Pons (tissue), 1 donor: ENCODE data around the gene MBNL1.

ENCODE experiments used
- DNase-seq: peaks from one replicate; pipeline ENCODE4 v3.0.0-alpha.2; 2016; ENCODE audit warnings: low spot score

Gene MBNL1

DNA sequence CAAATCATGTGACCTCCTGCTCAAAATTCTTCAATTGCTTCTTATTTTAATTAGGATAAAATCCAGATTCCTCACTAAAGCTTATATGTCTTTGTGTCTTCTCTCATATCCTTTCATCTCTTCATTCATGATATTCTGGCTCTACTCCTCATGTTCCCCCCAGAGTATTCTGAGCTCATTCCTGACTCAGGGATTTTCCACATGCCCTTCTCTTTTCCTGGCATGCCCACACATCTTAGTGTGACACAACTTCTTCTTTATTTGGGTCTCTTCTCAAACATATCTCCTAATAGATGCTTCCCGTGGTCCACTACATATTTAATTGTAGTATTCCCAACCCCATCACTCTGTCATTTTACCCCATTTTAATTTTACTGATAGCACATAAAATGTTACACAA is 15.2 kb upstream of the MBNL1 start:
- no peak for DNase-seq

DNA sequence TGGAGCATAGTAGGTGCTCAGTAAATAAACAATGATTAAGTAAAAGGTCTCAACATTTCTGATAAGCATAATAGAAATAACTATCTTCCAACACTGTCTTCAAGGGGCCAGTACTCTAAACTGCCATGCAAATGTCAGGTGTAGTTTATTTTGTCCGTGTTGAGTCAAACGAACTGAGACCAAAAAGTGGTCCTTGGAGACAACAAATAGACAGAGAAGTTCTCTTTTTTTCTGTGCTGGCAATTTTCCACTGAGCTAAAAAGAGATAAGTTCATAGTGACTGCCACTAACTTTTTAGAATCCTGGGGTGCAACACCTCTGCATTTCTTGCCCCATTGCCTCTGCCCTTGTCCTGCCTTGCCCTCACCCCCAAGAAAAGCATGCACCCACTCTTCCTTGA is 14.7 kb upstream of the MBNL1 start:
- DNase-seq: peak; percentile 25

DNA sequence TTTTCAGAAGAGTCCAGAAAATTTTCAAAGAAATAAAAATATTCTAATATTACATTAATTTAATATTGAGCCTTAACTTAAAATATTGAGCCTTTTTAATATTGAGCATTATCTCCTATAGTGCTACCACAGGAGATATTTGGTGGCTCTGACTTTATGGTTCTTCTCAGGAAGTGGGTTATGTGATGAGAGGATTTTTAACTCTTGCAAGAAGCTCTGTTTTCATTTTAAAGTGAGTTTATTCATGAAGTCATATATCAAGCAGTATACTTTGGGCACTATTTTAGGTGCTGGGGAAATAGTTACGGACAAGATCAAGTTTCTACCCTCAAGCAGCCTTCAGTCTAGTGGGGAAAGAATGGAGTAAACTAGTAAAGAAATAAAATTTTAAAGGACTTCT is 13.4 kb upstream of the MBNL1 start:
- DNase-seq: no peak

DNA sequence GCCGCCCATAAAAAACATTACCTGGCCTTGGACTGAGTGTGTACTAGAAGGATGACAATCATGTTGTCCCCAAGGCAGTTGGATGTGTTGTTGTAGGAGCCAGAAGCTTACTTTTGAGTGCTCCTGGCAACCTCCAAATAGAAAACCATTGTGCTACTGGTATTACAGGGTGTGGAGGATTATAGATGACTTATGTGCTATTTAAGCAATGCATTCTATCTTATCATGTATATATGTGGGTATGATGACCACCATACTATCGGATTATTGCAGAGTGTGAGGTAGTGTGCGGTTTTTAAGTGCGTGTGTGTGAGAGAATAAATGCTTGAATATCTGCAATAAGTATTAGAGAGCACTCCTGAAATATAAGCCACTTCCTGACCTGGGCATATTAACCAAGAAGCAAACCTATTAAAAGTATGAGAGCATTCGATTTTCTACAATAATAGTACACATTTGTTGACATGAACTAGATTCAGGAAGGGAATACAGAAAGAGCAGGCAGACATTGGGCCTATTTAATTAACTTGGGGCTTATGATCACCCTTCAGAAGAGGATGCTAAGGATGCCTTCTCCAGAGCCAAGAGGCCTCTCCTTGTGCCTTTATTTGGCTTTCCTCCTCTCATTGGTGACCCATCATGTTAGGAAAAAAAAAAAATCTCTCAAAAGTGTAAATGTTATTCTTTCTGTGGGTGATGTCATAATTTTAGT is 11.7 kb upstream of the MBNL1 start:
- no peak for DNase-seq

DNA sequence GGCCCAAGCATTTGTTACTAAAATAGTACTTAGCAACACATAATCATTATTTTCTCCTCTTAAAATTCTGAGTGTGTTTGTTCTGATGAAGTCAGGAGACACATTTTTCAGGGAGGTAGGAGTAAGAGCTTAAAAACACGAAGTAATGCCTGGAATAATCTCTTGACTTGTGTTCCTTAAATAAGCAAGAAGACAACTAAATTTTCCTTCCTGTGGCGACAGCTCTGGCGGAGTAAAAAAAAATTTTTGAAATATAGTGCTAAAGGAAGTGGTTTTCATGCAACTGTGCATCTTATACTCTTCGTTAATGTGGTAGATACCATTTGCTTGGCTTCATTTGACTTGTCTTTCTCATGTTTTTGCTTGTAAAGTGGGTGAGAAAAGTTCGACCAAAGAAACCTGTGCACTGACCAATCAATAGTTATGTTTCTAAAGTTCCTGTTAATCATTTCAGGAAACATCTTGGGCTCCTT is 11.1 kb upstream of the MBNL1 start:
- DNase-seq: no peak

DNA sequence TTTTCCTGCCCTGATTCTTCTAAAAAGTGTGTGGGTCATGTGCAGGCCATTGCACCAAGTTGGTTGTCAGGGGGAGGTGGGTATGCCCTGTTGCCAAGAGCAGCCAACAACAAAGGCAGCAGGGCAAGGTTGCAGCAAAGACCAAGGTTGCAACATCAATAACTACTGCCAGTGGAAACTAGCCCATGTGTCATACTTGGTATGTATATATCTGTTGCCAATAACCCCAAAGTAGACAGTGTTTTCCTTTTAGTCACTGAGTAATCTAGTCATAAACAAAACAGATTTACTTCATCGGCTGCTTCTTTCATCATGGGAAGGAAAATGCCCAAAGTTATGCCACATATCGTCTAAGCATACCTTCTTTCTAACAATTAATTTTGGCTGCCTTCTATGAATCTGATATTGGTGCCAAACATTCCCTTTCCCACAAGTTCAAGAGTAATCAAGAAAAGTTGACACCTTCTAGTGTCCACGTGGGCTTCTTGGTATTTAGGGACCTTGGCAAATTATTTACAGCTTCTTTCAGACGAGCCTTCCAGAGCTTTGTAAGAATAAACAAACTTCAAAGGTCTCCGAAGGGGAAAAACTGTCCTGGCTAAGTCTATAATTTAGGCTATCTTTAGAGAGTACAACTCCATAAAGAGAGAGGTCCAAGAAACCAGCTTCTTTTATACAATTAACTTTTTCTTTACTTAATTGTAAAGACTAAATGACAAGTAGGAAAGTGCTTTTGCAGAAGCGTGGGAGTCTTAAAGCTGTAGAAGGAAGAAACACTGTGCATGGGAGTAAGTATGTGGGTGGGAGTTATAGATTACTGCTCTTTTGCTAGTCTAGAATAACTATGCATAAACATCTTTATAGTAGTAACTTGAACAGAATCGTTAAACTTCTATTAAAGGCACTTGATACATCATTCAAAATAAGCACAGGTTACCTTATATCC is 10.0 kb upstream of the MBNL1 start:
- DNase-seq: no peak

DNA sequence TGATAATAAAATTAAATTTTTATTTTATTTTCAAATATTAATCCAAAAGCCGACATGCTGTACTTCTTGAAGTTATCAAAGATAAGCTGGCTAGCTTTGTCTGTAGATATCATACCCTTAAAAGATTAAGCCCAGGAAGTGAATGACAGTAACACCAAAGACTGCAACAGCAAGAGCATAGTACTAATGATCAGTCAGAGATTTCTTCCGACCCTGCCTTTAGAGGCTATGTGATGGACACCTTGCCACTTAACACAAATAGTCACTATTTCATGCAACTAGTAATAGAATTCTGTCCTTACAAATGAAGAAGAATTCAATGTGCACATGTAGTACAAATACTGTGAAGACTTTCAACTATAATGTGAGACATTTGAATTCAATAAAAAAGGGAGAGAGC is 9.3 kb upstream of the MBNL1 start:
- no peak for DNase-seq

DNA sequence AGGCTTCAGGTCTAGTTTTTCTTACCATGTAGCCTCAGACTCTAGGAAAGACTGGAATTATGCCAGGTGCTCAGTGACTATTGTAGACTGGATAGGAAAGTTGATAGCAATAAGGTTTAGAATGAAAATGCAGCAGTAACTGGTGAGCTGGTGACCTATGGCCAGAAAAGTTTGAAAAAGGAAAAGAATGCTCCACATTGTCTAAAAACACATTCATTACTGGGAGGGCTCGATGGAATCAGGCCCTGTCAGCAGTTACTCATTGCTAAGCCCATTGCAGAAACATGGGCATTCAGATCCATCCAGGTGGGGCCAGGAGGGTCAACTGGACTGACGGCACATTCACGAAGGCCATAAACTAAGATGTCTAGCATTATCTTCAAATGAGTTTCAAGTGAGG is 8.7 kb upstream of the MBNL1 start:
- no peak for DNase-seq

DNA sequence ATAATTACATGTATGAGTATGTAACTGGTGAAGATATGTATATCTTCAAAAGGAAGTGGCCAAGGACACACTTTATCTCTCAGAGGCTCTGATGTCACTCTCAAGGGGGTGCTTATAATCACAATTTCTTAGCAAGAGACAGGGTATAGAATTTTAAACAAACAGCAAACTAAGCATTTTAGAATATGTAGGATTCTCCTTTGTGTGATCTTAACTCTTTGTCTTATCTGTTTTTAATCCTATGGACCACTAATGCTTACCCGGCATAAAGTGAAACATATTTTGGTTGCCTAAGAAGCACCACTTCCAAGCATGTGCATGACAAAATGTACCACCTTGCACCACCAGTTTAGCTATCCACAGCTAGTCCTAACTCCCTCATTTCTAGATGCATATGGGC is 8.2 kb upstream of the MBNL1 start:
- DNase-seq: no peak

DNA sequence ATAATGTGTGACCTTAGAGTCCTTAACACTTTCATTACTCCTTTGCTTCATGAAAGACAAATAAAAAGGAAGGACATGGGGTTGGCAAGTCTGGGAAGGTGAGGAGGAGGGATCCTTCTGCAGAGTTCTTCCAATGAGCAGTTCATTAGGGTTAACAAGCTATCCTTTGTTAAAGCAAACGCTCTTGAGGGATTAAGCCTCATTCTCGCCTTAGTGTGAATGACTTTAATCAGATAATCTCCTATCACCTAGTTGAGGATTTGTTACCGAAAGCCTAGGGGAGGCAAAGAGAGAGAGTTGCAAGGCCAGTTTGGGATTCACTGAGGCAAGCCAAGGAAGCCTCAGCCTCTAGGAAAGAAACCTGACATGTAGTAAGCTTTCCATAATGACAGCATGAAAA is 7.4 kb upstream of the MBNL1 start:
- no peak for DNase-seq

DNA sequence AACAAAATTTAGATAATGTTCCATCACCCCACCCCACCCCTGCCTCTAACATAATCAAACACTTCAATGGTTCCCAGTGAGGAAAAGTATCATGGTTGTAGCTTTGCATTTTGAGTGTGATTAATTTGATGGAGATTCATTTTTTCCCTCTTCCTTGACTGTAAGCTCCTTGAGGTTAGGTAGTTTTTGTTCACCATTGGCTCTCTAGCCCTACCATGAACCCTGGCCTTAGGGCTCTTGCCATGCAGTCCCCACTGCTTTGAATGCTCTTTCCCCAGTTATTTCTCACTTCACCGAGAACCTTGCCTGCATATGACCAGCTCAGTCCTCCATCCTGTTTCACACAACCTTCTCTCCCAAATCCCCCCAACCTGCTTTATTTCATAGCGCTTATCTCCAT is 5.0 kb upstream of the MBNL1 start:
- no peak for DNase-seq

DNA sequence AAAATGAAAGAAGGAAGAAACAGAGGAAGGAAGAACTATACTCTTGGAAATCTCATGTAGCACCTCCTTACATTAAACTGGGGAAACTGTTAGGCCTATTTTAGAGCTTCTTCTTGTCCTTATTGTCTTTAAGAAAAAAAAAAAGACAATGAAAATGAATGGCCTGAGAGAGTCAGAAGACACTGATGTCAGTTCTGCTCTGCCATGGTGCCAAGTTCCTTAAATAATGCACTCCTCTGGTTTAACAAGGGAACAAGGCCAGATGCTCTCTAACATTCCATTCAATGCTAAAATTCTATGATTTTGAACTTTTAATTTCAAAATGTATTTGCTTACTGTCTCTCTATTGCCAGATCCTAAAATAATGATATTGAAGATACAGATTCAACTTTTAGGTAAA is 4.4 kb upstream of the MBNL1 start:
- peak; percentile 64 for DNase-seq

DNA sequence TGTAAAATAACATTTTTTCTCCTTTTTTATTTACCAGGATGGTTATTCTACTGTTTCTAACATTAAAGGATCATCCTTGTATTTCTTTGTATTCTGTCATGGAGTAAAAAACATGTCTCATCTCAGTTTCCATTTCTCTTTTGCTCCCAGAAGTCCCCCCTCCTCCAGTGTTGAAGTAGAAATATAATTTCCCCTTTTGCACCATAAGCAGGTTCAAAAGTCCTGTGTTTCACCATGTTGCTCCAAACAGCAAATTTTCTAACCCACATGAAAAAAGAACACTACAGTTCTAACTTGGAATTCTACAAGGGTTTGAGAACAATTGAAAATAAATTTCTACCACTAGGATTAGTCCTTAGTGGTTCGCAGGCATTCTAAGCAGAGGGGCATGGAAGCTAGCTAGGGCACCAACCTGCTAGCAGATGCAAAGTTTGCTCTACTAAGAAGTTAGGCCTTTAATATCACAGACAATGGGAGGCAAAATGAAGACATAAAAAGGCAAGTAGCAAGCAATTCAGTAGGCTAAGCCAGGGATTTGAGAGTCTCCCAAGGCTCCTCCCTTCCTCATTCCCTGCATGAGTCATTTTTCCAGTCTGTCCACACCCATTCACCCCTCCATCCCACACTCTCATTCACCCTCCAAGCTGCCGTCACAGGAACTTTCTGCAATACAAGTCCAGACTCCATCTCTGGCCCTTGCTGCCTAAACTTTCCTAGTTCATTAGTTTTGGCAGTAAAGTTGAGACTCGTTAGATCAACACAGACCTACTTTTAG is 2.3 kb upstream of the MBNL1 start:
- no peak for DNase-seq

DNA sequence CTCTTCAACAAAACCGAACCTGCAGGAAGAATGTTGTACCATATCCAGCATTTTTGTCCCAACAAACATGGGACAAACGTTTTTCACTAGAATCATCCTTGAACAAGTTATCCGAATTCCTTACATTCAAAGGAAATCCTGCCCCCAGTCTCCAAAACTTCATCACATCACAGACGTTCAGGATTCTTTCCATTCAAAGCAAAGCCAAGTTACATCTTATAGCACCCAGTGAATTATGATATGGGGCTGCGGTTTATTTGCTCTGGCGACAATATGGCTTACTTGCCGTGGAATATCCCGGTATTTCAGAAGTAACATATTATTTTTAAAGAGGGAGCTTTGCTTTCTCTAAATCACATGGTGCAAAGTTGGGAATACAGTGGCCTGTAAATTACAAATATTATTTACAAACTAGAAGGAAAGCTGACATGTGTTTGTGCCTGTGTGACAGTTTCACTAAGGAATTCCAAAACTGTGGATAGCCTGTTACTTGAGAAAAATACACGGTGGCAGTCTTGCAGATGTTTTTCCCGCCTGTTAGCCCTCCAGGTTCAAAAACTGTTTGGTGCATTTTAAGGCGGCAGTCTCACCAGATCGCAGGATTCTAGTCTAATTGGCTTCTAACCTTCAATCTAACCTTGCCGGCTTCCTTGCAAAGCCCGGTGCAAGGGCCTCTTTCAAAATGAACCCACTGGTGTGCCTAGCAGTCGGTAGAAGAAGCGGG is 736 bp upstream of the MBNL1 start:
- no peak for DNase-seq

DNA sequence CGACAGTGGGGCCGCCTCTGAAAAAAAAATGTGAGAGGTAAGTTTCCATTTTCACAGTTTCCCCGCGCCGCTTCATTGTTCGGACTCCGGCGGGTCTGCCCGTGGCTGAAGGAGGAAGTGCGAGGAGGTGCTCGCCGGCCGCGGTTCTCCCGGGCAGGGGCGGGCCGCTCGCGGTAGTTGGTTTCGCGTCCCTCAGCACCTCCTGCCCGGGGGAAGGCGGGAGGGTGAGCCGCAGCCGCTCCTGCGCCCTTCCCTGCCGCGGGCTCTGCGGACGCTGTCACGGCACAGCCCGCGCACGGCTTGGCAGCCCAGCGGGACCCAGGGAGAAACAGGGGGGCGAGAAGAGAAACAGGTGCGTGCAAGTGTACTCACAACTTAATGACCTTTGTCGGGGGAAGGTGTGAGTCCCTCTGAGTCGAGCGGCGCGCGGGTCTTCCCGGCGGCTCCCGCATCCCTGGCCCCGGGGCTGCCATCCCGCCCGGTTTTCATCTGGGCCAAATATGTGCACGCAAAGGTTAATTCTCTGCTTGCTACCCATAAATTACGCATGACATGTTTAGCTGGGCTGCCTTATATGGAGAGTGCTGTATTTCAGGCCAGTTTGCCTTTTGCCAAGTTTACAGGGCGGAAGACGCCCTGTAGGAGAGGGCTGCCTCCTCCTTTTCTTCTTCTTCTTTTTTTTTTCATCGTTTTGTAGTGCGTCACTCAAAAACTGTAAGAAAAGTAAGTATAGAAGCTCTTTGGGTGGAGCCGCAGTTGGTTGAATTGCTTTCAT is 514 bp downstream of the MBNL1 start:
- peak; percentile 67 for DNase-seq

DNA sequence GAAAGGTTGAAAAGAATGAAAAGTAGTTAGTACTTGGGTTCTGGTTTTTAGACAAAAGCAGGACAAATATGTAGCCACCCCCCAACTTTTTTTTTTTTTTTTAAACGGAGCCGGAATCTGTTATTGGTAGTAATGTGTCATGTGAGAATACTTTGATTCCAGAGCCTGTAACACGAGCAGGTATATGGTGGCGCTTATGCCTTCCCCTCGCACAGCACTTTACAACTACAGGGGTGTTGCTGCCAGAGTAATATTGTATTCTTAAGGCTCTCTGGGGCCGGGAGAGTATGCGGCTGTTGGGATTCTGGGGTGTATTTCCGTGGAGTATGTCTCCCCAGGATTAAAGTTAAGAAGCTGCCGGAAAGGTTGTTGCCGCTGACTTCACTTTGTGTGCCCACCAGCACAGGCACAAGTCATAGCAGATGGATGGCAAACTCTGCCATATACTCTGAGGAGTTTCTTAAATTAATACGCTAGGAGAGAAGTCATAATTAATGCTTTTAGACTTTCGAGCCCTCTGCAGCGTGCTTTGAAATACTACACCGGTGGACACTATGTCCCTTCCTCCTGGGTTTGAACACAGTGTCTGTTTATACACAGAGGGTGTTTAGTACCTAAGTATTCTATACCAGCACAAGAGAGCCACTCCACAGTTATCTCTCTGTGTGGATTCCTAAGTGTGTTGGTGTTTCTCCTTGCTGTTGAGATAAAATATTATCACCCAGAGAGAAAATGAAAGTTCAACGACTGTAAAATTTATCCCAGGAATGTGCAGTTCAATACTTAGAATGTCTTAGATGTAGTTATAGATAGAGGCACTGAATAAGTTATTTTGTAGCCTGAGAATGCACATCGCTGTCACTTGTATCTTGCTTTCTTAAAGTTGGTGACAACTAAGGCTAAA is 1.4 kb downstream of the MBNL1 start:
- DNase-seq: peak; percentile 71

DNA sequence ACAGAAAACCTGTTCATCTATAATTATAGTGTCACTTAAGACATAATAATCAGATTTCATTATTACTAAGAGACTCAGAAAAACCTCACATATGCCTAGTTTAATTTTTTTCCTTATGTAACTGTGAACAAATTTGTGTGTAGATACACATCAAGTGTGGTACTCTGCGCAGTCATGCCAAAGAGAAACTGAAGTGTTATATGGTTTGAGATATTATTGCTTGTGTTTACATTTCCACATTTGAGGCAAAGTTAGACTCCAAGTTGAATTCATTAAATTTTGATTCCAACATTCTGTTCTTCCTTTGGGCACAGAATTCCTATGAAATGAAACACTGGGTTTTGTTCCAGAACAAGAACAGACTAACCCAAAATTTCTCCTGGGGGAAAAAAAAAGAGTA is 2.2 kb downstream of the MBNL1 start:
- DNase-seq: no peak

DNA sequence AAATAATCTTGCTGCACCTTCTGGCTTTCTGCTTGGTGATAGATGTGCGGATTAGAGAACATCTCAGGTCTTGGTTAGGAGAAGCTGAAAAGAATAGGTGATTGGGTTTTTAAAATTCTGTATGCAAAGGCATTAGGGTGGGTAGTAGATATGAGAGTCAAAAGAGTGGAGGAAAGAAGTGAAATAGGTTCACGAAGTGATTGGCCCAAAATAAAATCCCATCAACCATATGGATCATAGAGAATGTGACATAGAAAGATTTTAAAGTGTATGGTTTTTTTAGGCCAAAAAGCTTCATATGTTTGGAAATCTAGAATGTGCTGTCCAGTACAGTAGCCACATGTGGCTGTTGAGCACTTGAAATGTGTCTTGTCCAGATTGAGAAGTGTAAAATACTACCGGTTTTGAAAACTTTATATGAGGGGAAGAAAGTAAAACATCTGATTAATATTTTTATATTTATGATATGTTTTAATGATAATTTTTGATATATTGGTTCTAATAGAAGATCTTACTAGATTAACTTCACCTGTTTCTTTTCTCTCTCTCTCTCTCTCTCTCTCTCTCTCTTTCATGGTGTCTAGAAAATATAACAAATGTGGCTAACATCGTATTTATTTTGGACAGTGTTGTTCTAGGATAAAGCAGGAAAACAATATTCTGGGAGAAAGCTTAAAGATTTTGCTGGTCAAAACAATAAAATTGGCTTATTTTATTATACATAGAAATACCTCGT is 2.9 kb downstream of the MBNL1 start:
- peak; percentile 62 for DNase-seq

DNA sequence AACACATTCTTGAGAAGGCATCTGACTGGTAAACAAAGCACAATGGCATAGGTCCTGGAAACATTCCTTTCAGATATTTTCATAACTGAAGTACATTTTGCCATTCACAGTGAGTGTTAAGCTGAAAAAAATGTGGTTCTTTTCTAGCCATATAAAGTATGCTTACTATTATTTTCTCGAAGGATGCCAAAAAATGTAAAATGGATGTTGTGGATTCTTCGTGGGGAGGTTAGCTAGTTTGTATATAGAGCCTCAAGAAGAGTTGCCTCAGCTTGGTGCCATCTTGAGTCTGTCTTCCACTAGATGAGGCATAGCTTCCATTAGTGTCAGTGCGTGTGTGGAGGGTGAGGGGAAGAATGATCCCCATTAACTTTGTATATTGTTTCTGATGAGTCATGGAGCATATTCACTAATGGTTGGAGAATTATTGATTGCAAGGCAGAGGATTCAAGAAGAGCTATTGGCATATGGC is 4.1 kb downstream of the MBNL1 start:
- no peak for DNase-seq
